Right atrium auricular region (tissue), 2 donors: ENCODE measurements around the gene ATXN10. TPM values are rescaled to one million over a fixed set of nuclear protein-coding genes. Genes with fewer than 3 reads are reported as not detected.

Experiments used
- DNase-seq: peaks from one replicate; pipeline ENCODE4 v3.0.0-alpha.2; 2019; ENCODE audit warnings: low spot score
- H3K27ac ChIP-seq, 2 donors: fragments of 200-600 bp; sonication (generic); 1 replicate in 1 of 2; 2 replicates in 1 of 2; pipeline ENCODE4 v1.5.1; 2016 to 2019
- H3K27me3 ChIP-seq, 2 donors: fragments of 200-600 bp; sonication (generic); one replicate each; pipeline versions ENCODE4 v1.5.1 to v1.6.0; 2017 to 2019
- H3K36me3 ChIP-seq: fragments of 200-600 bp; sonication (generic); one replicate; pipeline ENCODE4 v1.5.1; 2016
- H3K4me1 ChIP-seq, 2 donors: fragments of 200-600 bp; sonication (generic); one replicate each; pipeline versions ENCODE4 v1.5.1 to v1.6.0; 2017 to 2019
- H3K4me3 ChIP-seq, 2 donors: fragments of 200-600 bp; sonication (generic); 1 replicate in 1 of 2; 2 replicates in 1 of 2; pipeline ENCODE4 v1.5.1; 2017 to 2019; ENCODE audit warnings: mild to moderate bottlenecking in 1 of 2, moderate library complexity in 1 of 2
- H3K9me3 ChIP-seq, 2 donors: fragments of 200-600 bp; sonication (generic); one replicate each; pipeline ENCODE4 v1.5.1; 2019
- CTCF ChIP-seq, 2 donors: fragments of 200-600 bp; sonication (generic); IDR thresholded peaks; one replicate each; pipeline ENCODE4 v1.5.1; 2019; ENCODE audit warnings: antibody characterized with exemption in 2 of 2
- total RNA-seq, 2 donors: library from RNA; depleted of rRNA; stranded (reverse); fragments of >200 nt; gene quantifications; one replicate each; pipeline ENCODE4 v1.1.0, GENCODE V29; 2016

ATXN10 gene
- total RNA-seq, 2 donors from 2014 or later = 85.3 to 88.5 TPM

DNA sequence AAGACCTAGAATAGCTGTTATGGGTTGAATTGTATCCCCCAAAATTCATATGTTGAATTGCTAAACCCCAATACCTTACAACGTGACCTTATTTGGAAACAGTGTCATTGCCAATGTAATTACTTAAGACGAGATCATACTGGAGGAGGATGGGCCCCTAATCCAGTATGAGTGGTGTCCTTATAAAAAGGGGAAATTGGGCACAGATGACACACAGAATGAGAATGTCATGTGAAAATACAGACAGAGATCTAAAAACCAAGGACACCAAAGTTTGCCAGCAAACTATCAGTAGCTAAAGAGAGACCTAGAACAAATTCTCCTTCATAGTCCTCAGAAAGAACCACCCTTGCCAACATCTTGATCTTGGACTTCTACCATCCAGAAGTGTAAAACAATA, 127.7 kb downstream of the ATXN10 start:
- Histone ChIP-seq H3K27ac (no peak overlapping the region), H3K4me3 (no peak overlapping the region)

DNA sequence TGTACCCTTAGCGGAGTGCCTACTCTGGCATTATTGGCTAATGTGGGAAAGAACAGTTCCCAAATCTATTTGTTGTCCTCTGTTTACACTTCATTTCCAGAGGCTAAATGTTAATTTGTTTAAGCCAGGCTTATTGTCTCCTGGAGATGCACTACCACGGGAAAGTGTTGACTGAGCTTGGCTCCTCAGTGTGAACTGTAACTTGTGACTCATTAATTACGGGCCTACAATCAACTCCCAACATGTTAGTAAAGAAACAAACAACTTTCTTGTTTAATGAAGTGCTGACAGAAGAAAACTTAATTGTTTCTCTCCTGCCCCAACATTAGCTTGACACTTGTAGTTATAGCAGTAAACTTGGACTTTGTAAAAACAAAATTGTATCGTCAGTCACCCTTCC, 130.4 kb downstream of the ATXN10 start:
- Histone ChIP-seq H3K36me3 (peaks cover 5% of the 10 kb centered on the region), H3K4me3 (no peak overlapping the region), H3K27ac (no peak overlapping the region), H3K4me1 (no peaks in the 10 kb centered on the region), H3K27me3 (no peaks in the 10 kb centered on the region), H3K9me3 (peaks cover 0 to 5% of the 10 kb centered on the region in 2 donors)
- no peak for DNase-seq
- TF ChIP-seq CTCF (IDR thresholded peaks at IDR 0.05) = no peak

More for the DNA sequence above, 127.7 kb downstream of the ATXN10 start:
- no peak for TF ChIP-seq CTCF (IDR thresholded peaks at IDR 0.05)
- H3K9me3 ChIP-seq = peaks cover 7 to 27% of the 10 kb centered on the region in 2 donors
- peaks cover 5% of the 10 kb centered on the region for H3K36me3 ChIP-seq
- H3K4me1 ChIP-seq = no peaks in the 10 kb centered on the region
- no peaks in the 10 kb centered on the region for H3K27me3 ChIP-seq
- no peak for DNase-seq

GRCh38 chr22:45804319-45804985, 132.8 kb downstream of the ATXN10 start:
- H3K27me3 ChIP-seq = no peaks in the 10 kb centered on the region
- no peak overlapping the region for H3K27ac ChIP-seq
- no peaks in the 10 kb centered on the region for H3K4me1 ChIP-seq
- H3K36me3 ChIP-seq = peaks cover 9% of the 10 kb centered on the region
- DNase-seq = no peak
- no peak for TF ChIP-seq CTCF (IDR thresholded peaks at IDR 0.05)
- no peak overlapping the region for H3K4me3 ChIP-seq
- H3K9me3 ChIP-seq = no peaks in the 10 kb centered on the region

GRCh38 chr22:45804986-45805325, 133.3 kb downstream of the ATXN10 start:
- Histone ChIP-seq H3K9me3 (no peaks in the 10 kb centered on the region), H3K27me3 (no peaks in the 10 kb centered on the region), H3K36me3 (peaks cover 9% of the 10 kb centered on the region), H3K4me1 (no peaks in the 10 kb centered on the region), H3K27ac (no peak overlapping the region), H3K4me3 (no peak overlapping the region)
- DNase-seq = no peak
- TF ChIP-seq CTCF (IDR thresholded peaks at IDR 0.05) = no peak

DNA sequence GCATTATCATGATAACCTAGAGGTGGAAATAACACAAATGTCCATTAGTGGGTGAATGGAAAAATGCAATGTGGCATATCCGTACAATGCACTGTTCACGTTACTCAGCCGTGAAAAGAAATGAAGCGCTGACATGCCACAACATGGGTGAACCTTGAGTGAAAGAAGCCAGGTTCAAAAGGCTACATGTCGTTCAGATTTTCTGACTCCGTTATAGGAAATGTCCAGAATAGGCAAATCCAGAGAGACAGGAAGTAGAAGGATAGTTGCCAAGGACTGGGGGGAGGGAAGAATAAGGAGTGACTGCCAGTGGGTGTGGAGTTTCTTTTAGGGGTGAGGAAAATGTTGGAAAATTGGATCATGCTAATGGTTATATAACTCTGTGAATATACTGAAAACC, 133.8 kb downstream of the ATXN10 start:
- DNase-seq = no peak
- Histone ChIP-seq H3K4me3 (no peak overlapping the region), H3K27ac (no peak overlapping the region), H3K4me1 (no peaks in the 10 kb centered on the region), H3K9me3 (no peaks in the 10 kb centered on the region), H3K36me3 (peaks cover 9% of the 10 kb centered on the region), H3K27me3 (no peaks in the 10 kb centered on the region)
- no peak for TF ChIP-seq CTCF (IDR thresholded peaks at IDR 0.05)
